Testis (tissue), 2 donors: ENCODE data around the gene KMT2A.

Experiments
- POLR2A ChIP-seq: fragments of 450-650 bp; IDR thresholded peaks from one replicate; pipeline ENCODE4 v1.6.1; 2017; ENCODE audit warnings: antibody characterized with exemption, mild to moderate bottlenecking, moderate library complexity
- TF ChIP-seq, protein P1 (sequence below), 3 experiments: fragments of 450-650 bp in 2 of 3; fragments of 200-600 bp in 1 of 3; sonication (generic) in 1 of 3; IDR thresholded peaks; one replicate each; pipeline ENCODE4 v1.5.1; 2016 to 2019; ENCODE audit warnings: antibody characterized with exemption in 3 of 3, mild to moderate bottlenecking in 2 of 3, moderate library complexity in 1 of 3

DNA sequence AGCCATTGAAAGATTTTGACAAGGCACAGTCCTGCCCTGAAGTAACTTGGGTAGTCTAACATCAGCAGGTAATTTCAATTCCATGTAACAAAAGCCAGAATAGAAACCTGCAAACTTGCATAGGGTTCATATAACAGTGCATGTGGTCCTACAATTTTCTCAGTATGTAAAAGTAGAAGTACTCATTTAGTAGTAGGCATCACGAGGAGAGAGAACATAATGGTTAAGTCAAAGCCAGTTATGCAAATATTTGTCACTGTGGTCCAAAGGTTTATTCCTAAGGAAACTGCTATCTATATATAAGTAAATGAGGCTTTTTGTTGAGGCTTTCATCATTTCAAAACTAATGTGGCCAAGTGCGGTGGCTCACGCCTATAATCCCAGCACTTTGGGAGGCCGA is 24.8 kb upstream of the KMT2A start:
- TF ChIP-seq, protein P1, sequence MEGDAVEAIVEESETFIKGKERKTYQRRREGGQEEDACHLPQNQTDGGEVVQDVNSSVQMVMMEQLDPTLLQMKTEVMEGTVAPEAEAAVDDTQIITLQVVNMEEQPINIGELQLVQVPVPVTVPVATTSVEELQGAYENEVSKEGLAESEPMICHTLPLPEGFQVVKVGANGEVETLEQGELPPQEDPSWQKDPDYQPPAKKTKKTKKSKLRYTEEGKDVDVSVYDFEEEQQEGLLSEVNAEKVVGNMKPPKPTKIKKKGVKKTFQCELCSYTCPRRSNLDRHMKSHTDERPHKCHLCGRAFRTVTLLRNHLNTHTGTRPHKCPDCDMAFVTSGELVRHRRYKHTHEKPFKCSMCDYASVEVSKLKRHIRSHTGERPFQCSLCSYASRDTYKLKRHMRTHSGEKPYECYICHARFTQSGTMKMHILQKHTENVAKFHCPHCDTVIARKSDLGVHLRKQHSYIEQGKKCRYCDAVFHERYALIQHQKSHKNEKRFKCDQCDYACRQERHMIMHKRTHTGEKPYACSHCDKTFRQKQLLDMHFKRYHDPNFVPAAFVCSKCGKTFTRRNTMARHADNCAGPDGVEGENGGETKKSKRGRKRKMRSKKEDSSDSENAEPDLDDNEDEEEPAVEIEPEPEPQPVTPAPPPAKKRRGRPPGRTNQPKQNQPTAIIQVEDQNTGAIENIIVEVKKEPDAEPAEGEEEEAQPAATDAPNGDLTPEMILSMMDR (IDR thresholded peaks at IDR 0.05) = no peak
- TF ChIP-seq POLR2A = no peak
